Retinal pigment epithelial cell (primary cell): ENCODE measurements around the gene ANKS1A.
A peak's percentile ranks its signal among the peaks of the same experiment; 100 is the strongest.

Experiments used
- DNase-seq: peaks from one replicate; pipeline ENCODE4 v3.0.0-alpha.2; 2010; ENCODE audit warnings: low read depth
- H3K4me3 ChIP-seq: 2 replicates; pipeline ENCODE4 v1.5.1; 2011; ENCODE audit warnings: mild to moderate bottlenecking, low read length, control low read depth, moderate library complexity
- TF ChIP-seq, protein P1 (sequence below): conservative IDR thresholded peaks from 2 replicates; pipeline ENCODE4 v1.5.1; 2011; ENCODE audit warnings: low read depth, low read length, control low read depth, inconsistent platforms

The ANKS1A gene

GRCh38 chr6:35139924-35140638 lies 251.0 kb downstream of the ANKS1A start:
- TF ChIP-seq, protein P1, sequence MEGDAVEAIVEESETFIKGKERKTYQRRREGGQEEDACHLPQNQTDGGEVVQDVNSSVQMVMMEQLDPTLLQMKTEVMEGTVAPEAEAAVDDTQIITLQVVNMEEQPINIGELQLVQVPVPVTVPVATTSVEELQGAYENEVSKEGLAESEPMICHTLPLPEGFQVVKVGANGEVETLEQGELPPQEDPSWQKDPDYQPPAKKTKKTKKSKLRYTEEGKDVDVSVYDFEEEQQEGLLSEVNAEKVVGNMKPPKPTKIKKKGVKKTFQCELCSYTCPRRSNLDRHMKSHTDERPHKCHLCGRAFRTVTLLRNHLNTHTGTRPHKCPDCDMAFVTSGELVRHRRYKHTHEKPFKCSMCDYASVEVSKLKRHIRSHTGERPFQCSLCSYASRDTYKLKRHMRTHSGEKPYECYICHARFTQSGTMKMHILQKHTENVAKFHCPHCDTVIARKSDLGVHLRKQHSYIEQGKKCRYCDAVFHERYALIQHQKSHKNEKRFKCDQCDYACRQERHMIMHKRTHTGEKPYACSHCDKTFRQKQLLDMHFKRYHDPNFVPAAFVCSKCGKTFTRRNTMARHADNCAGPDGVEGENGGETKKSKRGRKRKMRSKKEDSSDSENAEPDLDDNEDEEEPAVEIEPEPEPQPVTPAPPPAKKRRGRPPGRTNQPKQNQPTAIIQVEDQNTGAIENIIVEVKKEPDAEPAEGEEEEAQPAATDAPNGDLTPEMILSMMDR, result peak; percentile 72
- peak; percentile 40 for DNase-seq
- H3K4me3 ChIP-seq, result no peak overlapping the region

DNA sequence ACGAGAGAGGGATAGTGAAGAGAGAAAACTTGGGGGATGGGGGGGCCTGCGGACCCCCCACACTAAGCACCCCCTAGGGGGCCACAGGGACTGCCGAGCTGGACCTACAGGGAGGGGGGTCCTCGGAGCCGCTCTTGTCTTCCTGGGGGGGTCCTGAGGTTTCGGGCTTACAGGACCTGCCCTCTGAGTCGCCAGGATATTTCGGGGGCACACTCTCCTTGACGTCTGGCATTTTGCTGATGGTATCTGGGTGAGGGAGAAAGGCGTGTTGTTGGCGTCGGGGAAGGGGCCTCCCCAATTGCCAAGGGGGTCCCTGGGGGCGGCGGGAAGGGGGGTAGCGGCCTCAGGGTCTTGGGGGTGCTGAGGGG lies 251.6 kb downstream of the ANKS1A start:
- TF ChIP-seq, protein P1, result no peak
- no peak for DNase-seq
- no peak overlapping the region for H3K4me3 ChIP-seq
